K562 treated with DMSO at 1 percent for 48 hours (cell line): ENCODE measurements around the gene CLIC4. TPM values are rescaled to one million over a fixed set of nuclear protein-coding genes. Genes with fewer than 3 reads are reported as not detected.

ENCODE experiments used
- total RNA-seq: library from RNA; unstranded; fragments of 300-600 nt; gene quantifications from 2 replicates; pipeline ENCODE4 v1.2.3, GENCODE V29; 2022; ENCODE audit warnings: low replicate concordance; ENCODE audit errors: extremely low read depth

The CLIC4 gene
- total RNA-seq = not detected in 2 replicates

GRCh38 chr1:24744911-24745710 is at the start of gene CLIC4:
TSS of gene CLIC4 (plus strand) at chr1:24745447. CDS start at chr1:24745554, 107 bp downstream.

Other genes with a start within 250 kb of the CLIC4 start
- not detected in 2 replicates for gene RCAN3, start 242.6 kb upstream of the CLIC4 start, total RNA-seq
- not detected in 2 replicates for gene NCMAP, start 189.4 kb upstream of the CLIC4 start, total RNA-seq
- gene SRRM1, start 102.1 kb upstream of the CLIC4 start, total RNA-seq = not detected in 2 replicates
- gene RUNX3, start 184.8 kb downstream of the CLIC4 start, total RNA-seq = not detected in 2 replicates